GM21529 (cell line): ENCODE results near the gene ALPK1.
A peak's percentile ranks its signal among the peaks of the same experiment; 100 is the strongest.
"Not testable (repeated sequence)": the region's sequence is repeated elsewhere in the genome, so short reads cannot be mapped to it uniquely, and the experiment has no call there.

Experiments
- ATAC-seq: cut with Tn5 transposase; IDR thresholded peaks from one replicate; pipeline ENCODE4 v1.9.1; 2021; ENCODE audit not compliant: unreplicated experiment

ALPK1 gene

DNA sequence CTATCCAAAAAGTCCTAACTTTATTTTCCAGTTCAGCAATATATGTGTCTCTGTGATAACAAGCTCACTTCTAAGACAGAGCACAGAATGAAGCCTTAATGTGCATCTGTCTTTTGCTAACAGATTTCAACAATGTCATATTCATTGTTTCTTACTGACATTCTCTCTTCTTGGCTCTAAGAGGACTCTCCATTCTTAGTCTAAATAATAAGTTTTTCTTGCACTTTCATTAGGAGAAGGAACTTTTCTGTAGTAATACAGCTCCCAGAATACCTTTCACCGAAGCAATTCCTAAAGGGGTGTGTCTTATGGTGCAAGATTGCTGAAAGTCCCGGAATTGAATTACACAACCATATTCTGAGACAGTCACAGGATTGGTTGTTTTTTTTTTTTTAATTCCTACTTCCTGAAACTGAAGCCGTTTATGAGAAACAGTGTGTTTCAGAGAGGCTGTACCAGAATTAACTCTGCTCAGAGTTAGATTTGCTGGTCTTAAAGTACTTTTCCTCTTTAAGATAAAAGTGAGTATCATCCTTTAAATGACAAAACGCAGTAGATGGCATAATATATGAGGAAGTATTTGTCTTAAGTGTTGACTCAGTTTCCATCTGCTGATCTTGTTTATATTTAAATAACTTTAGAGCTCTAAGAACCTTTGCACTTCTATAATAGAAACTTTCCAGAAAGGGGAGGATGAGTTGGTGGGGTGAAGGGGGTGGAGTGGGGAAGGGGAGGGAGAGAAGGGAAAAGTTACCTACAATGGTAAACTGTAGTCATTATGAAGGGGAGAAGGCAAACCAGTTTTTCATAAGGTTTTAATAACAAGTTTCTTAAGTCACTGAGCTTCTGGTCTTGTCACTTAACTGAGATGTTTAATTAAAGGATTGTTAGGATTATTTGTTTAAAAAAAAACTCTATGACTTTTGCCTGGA, at the start of gene ALPK1:
Gene ALPK1 (plus strand): TSS at position 421 of the 932 bp plus-strand sequence.
- ATAC-seq: peak; percentile 96

DNA sequence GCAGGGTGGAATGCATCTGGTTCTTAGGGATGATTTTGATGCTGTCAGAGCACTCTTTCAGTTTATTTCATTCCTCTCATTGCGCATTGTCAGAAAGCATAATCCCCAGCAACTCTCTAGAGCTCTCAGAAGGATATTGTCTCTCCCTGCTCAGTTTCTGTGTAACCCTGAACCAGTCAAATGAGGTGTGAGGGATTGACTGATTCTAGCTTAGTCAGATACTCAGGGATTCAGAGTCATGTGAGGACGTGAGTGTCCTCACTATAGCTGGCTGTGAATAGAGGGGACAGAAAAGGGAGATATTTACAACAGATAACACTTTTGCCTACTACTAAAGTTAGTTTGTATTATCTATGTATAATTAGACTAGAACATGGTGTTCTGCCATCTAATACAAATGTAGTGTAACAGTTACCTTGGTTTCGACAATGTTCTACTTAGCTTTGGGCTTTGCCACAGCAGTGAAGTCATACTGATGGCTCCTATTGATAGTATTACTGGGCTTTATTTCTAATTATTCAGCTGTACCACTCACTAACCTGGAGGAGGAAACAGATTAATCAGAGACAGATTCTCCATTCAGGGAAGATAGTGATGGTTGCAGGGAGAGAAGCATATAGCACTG, 46.0 kb upstream of the ALPK1 start:
- no peak for ATAC-seq

DNA sequence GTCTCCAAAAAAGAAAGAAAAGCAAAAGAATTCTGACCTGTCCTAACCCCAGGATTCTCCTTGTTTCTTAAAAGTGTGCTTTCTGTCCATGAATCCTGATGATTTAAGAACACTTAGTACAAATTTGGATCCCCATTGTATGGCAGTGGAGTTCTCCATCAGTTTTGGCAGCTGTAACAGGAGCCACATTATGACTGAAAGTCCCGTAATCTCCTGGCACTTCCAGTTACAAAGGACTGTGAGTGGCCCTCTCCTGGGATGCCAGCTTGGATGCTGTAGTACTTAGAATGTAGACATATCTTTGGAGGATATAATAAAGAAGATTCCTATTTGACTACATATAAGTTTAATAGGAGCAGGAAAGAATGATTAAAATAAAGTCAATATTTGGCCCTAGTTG, 44.9 kb upstream of the ALPK1 start:
- ATAC-seq: no peak

GRCh38 chr4:112253382-112254000, 43.7 kb upstream of the ALPK1 start:
- ATAC-seq: peak; percentile 75

DNA sequence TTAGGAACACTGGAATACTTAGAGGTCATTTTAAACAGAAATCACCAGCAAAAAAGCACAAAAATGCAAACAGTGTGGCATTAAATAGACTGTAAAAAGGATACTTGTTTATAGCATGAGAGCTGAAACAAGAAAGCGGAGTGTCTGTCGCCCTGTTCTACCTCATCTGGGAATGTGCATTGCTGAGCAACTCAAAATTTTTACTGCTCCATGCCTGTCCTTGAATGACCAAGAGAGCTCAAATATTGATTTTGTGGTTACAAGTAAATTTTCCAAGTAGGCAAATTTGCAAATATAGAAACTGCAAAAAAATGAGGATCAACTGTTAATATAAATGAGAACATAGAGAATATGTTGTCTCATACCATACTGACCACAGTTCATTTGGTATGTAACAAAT, 40.1 kb upstream of the ALPK1 start:
- ATAC-seq: no peak

DNA sequence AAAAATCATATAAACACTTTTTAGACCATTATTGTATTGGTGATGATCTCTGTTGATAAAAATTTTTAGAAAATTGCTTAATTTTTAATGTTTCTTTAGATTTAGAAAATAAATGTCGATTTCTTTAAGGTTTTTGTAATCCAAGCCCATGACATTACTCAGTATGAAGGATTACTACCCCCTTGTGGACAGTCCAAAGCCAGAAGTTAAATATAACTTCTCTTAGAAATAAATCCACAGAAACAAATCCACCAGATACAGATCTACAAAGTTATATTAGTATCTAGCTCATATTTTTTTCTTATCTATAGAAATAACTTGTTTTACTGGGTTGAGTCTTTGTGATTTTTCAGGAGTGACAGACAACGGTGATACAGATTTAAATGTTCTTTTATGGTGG, 30.3 kb upstream of the ALPK1 start:
- no peak for ATAC-seq

DNA sequence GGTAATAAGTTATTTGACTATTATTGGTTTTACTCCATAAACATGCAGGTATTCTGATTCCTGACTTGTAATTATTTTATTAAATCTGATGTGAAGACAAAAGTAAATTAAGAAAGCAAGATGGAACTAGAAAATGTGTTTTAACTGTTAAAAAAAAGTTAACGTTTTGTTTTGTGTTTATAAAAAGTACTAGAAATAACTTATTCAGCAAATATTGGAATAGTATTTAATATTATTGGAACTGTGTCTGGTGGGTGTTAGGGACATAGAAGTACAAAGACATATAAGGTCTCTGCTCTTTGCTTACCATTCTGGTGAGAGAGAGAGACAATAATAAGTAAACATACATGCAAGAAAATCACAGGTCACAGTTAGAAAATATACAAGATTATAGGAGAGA, 27.1 kb upstream of the ALPK1 start:
- ATAC-seq: no peak

DNA sequence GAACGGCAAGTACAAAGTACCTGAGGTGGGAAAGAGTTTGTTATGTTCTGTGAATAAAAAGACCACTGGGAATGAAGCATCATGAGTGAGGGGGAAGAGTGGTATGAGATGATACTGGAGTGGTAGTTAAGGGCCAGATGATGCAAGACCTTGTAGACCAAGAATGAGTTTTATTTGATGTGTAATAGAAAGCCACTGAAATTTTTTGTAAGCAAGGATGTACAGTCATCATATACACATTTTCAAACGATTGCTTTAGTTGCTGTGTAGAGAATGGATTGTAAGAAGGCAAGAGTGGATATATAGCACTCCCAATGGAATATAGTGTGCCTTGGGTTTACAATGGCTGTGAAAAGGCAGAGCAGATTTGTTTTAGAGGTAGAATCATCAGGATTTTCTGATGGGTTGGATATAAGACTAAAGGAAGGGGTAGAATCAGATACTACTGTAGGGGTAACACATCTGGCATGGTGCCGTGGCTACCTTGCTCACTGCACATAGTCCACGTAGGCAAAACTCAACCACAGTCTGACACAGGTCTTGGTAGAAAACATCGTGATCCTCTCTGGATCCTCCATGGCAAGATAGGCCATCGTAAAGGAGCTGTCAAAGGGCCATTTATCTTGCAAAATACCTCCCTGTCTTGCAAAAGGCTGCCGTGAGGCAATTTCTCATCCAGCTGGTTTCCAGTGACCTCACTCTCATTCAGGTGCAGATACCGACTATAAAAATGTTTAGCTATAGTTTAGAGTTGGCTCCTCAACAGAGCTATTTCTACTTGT, 26.3 kb upstream of the ALPK1 start:
- no peak for ATAC-seq

GRCh38 chr4:112272292-112272691, 24.9 kb upstream of the ALPK1 start:
- ATAC-seq: no peak

- no peak for ATAC-seq
Observed at GRCh38 chr4:112274959-112275358, 22.2 kb upstream of the ALPK1 start.

DNA sequence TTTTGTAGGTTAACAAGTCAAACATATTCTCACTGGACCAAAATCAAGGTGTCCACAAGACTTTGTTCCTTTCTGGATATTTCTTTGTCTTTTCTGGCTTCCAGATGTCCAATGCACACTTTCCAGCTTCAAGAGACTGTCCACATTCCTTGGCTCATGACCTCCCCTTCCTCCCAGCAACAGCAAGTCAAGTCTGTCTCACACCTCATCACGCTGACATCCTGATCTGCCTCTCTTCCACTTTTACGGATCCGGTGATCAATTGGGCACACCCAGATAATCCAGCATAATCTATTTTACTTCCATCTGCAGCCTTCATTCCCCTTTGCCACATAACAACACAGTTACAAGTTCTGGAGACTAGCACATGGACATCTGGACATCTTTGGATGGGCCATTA, 21.1 kb upstream of the ALPK1 start:
- ATAC-seq: no peak

- ATAC-seq: no peak
Observed at GRCh38 chr4:112277220-112277619, 19.9 kb upstream of the ALPK1 start.

DNA sequence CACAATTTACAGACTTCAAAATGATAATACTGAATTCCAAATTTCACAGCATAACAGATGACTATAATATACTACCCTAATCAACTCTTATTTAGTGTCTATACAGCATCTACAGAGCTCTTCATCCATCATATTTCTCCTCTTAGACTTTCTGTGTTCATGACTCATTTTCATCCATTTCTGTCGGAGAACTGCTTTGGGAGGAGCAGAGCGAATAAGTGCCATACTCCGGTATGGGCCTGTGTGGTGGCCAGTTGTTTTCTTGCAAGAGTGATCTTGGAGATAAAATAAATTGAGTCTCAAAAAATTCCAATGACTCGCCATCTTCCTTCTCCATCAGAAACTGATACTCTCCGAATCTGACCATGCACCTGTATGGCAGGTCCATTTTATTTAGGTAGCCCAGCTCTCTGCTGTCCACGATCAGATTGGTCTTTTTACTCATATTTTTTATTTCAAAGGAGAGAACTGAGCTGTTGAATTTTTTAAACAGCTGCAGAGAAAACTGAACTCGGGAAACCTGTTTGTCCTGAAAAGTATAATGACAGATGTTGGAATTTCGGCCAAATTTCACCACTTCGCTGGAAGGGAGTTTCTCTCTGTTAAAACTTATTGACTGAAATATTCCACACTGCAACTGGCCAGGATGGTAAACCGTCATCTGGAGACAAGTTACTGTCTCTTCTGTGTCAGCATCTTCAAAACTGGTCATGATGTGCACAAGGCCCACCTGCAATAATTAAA, 19.3 kb upstream of the ALPK1 start:
- ATAC-seq: no peak

- peak; percentile 65 for ATAC-seq
Observed at GRCh38 chr4:112279025-112279881, 17.9 kb upstream of the ALPK1 start.

DNA sequence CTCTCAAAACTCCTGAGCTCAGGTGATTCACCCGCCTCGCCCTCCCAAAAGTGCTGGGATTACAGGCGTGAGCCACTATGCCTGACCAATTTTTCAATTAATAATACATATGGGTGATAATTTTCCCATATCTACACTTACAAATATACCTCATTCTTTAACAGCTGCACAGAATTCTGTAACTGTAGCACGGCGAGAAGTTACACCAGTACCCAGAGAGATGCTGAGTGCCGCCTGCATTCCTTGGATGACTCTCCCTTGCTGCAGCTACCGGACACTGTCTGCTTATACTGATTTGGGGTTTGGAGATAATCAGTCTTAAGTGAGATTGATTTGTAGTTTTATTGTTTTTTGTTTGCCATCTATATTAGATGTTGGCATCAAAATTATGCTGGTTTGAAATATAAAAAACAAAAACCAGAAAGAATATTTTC, 17.3 kb upstream of the ALPK1 start:
- ATAC-seq: peak; percentile 33

GRCh38 chr4:112280386-112281056, 16.6 kb upstream of the ALPK1 start:
- no peak for ATAC-seq

DNA sequence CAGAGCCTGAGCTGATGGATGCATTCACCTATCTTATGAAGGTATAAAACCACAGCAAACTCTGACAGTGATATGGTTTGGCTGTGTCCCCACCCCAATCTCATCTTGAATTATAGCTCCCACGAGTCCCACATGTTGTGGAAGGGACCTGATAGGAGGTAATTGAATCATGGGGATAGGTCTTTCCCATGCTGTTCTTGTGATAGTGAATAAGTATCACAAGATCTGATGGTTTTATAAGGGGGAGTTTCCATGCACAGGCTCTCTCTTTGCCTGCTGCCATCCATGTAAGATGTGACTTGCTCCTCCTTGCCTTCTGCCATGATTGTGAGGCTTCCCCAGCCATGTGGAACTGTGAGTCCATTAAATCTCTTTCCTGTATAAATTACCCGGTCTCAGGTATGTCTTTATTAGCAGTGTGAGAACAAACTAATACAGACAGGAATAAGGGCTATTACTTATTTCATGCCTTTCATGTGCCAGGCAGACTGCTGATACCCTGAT, 15.2 kb upstream of the ALPK1 start:
- ATAC-seq: not testable (repeated sequence)

GRCh38 chr4:112282860-112283667, 14.1 kb upstream of the ALPK1 start:
- ATAC-seq: no peak
